Erythroblast (primary cell): ENCODE data around the gene SHLD2.
"Not testable (repeated sequence)": the region's sequence is repeated elsewhere in the genome, so short reads cannot be mapped to it uniquely, and the experiment has no call there.

ENCODE experiments used
- GATA1 ChIP-seq: IDR thresholded peaks from 2 replicates; pipeline ENCODE4 v1.6.1; 2011; ENCODE audit warnings: low read depth, mild to moderate bottlenecking, control low read depth, low read length, moderate library complexity
- POLR2A ChIP-seq: IDR thresholded peaks from 2 replicates; pipeline ENCODE4 v1.6.1; 2011; ENCODE audit warnings: mild to moderate bottlenecking, low read length

DNA sequence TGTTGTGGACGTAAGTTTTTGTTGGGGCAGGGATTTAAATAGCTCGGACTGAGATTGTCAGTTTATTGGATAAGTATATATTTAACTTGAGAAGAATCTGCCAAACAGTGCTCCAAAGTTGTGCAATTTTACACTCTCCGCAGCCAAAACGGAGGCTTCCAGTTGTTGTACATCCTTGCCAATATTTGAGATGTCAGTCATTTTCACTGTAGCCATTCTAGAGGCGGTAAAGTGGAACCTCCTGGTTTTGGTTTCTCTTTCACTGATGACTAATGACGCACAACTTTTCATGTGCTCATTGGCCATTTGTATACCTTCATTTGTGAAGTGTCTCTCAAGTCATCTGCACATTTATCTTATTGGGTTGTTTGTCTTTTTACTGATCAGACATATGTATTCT, 105.9 kb downstream of the SHLD2 start:
- not testable (repeated sequence) for TF ChIP-seq POLR2A, GATA1
